Fibroblast of peridontal ligament (primary cell): ENCODE measurements around the gene PACSIN2.
"Not testable (repeated sequence)": the region's sequence is repeated elsewhere in the genome, so short reads cannot be mapped to it uniquely, and the experiment has no call there.

Source experiments
- DNase-seq: peaks from one replicate; pipeline ENCODE4 v3.0.0-alpha.2; 2010; ENCODE audit errors: extremely low read depth

The PACSIN2 gene

GRCh38 chr22:43011079-43011478 is 3.9 kb downstream of the PACSIN2 start:
- DNase-seq: no peak

GRCh38 chr22:43009444-43009843 is 5.5 kb downstream of the PACSIN2 start:
- no peak for DNase-seq

- DNase-seq: no peak
Measured at GRCh38 chr22:43008921-43009320, 6.0 kb downstream of the PACSIN2 start.

GRCh38 chr22:43008509-43008908 is 6.4 kb downstream of the PACSIN2 start:
- no peak for DNase-seq

GRCh38 chr22:43007519-43008102 is 7.3 kb downstream of the PACSIN2 start:
- DNase-seq: no peak

- DNase-seq: no peak
Measured at GRCh38 chr22:43006753-43007152, 8.2 kb downstream of the PACSIN2 start.

GRCh38 chr22:43006016-43006505 is 8.9 kb downstream of the PACSIN2 start:
- no peak for DNase-seq

- DNase-seq: no peak
Measured at GRCh38 chr22:43005106-43005505, 9.8 kb downstream of the PACSIN2 start.

GRCh38 chr22:43004362-43005035 is 10.4 kb downstream of the PACSIN2 start:
- peak; percentile 93 for DNase-seq

- peak; percentile 71 for DNase-seq
Measured at GRCh38 chr22:43002202-43002586, 12.8 kb downstream of the PACSIN2 start.

GRCh38 chr22:43001271-43002201 is 13.4 kb downstream of the PACSIN2 start:
- DNase-seq: peak; percentile 65

- DNase-seq: peak; percentile 43
Measured at GRCh38 chr22:43000441-43001175, 14.3 kb downstream of the PACSIN2 start.

GRCh38 chr22:42997582-42998090 is 17.3 kb downstream of the PACSIN2 start:
- no peak for DNase-seq

- DNase-seq: no peak
Measured at GRCh38 chr22:42996646-42997365, 18.1 kb downstream of the PACSIN2 start.

- not testable (repeated sequence) for DNase-seq
Measured at GRCh38 chr22:42995654-42996053, 19.3 kb downstream of the PACSIN2 start.

GRCh38 chr22:42994917-42995562 is 19.9 kb downstream of the PACSIN2 start:
- DNase-seq: peak; percentile 96

- no peak for DNase-seq
Measured at GRCh38 chr22:42994276-42994916, 20.6 kb downstream of the PACSIN2 start.

GRCh38 chr22:42993651-42994275 is 21.2 kb downstream of the PACSIN2 start:
- peak; percentile 82 for DNase-seq

GRCh38 chr22:42992886-42993479 is 22.0 kb downstream of the PACSIN2 start:
- DNase-seq: no peak
